Right forelimb (tissue), 1 donor: ENCODE data around the gene DDX51.

Experiments used
- DNase-seq: peaks from one replicate; pipeline ENCODE4 v3.0.0-alpha.2; 2018

Gene DDX51

DNA sequence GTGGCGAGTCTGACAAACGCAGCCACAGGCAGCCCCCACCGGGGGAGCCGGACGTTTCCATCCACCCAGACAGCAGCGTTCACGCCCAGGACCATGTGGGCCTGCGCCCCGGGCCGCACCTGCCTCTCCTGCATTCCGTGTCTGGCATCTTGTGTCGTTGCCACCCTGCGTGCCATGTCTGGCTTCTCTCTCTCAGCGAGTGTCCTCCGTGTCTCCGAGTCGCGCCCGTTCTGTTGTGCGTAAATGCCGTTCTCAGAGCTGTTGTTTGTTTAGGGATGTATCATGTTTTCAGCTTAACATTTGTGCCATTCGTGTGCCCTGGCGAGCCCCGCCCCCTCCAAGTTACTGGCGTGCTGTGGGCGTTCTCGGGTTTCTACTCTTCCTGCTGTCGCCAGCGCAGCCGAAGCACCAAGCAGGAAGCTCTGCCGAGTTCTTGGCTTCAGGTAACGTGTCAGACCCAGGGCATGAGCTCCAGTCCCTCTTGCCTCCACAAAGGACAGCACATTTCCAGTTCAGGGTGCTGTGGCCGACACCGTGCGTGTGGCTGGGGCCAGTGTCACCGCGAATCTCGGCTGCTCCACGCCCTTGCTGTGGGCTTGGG is 34.8 kb upstream of the DDX51 start:
- no peak for DNase-seq

DNA sequence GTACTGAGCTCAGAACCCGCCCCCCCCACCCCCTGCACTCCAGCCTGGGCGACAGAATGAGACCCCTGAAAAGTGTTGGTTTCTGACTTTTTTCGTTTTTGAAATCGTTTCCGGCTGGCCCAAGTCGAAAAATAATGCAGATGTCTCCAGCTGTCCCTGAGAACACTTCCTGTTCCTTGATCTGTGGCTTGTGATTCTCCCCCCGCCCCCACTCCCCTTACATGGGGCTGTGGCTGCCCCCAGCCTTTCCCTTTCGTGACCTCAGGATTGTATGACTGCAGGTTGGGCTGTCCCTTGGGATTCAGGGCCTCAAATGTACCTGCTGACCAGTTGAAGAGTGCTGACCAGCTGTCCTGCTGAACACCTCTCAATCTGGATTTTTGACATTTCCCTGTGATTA is 34.2 kb upstream of the DDX51 start:
- no peak for DNase-seq

DNA sequence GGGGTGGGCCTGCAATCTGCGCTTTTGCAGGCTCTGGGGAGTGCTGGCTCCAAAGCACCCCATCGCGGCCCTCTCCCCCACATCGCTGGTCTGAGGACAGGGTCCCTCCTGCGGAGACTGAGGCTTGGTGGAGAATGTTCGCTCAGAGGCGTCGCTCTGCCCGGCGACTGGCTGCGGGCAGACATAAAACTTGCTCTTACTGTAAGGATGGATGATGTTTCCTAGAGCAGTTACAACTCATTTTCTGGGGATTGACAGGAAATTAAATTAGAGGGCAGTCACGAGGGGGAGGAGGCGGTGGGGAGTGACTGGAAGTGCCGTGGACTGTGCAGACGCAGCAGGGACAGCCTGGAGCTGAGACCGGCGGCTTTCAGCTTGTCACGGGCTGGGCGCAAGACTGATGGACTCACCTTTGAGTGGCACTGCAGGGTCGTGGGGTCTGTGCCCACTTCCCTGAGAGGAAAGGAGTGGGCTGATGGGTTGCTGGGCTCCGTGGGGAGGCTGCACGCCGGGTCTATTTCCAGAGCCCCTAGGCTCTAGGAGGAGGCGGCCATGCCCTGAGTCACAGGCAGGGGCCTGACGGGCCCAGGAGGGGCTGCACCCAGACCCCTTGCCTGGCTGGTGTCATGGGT is 32.9 kb upstream of the DDX51 start:
- DNase-seq: no peak

DNA sequence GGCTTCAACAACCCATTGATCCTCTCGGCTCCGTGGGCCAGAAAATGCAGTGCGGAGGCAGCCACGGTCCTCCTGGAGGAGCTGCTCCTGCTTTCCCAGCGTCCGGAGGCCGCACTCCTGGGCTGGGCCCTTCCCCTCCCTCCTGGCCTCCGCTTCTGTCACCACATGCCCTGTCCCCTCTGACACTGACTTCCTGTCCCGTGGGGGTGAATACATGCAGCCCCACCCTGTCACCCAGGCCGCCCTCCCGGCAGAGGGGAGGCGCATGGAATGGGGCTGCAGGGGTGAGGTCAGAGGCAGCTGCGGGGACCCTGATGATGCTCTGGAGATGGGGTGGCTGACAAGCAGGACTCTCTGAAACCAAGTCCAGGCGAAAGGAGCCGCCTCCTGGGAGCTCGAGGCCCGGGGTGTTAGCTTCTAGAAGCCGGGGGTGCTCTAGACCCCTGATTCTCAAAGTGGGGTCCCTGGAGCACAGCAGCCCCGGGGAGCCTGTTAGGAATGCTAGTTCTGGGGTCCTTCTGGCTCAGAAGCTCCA is 32.3 kb upstream of the DDX51 start:
- no peak for DNase-seq

DNA sequence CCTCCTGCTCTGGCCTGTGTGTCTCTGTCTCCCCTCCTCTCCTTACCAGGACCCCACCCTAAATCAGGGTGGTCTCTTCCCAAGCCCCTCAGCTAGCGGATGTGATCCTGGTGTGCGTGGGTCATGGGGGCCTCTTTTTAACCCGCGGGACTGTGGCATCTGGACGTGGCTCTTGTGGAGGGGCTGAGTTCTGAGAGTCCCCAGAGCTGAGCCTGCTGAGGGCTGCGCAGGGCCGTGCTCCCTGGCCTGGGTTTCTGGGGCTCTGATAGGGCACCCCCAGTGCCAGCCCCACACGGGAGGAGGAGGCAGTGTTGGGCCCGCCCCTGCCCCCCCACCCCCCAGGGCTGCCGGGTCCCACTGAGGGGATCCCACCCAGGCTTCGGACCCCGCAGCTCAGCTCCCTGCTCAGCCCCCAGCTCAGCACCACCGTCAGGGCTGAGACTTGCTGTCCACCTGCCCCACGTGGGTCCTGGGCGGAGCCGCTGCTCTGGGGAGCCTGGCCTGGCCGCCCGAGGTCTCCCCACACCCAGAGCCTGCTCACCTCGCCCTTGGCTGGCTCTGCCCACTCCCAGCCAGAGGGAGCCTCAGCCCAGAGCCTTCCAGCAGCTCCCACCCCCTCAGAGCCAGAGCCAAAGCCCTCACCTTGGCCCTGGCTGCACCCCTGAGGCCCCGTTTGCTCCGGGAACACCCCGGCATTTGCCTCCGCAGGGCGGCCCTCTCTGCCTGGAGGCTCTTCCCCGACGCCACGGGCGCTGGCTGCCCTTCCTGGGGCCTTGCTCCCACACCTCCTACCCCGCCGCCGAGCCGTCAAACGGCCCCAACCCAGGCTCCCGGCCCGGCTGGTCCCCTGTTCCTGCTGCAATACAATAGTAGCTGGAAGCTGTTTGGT is 31.6 kb upstream of the DDX51 start:
- no peak for DNase-seq

DNA sequence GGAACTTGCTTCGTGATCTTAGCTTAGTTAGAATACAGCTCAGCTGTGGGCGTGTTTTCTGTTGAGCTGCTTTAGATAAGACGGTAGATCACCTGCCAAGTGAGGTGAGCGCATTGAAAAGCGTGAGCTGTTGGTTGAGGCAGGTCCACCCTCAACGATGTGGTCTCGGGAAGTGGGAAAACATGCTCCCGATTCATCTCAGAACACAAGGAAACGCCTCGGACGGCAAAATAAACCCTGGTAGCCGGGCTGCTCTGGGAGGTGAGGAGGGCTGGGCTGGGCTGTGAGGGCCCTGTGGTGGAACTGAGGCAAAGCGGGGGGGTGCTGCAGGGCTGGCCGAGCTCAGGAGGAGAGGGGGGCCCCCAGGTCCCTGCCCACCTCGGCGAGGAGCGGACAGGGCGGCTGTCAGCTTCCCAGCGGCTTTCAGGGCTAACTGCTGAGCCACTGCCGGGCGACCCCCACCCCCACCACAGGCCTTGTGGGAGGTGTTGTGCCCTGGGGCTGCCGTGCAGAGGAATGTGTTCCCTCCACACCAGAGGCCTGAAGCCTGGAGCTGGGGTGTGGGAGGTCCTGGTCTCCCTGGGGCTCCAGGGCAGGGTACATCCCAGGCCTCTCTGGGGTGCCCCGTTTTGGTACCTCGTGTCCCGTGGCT is 30.8 kb upstream of the DDX51 start:
- DNase-seq: no peak

DNA sequence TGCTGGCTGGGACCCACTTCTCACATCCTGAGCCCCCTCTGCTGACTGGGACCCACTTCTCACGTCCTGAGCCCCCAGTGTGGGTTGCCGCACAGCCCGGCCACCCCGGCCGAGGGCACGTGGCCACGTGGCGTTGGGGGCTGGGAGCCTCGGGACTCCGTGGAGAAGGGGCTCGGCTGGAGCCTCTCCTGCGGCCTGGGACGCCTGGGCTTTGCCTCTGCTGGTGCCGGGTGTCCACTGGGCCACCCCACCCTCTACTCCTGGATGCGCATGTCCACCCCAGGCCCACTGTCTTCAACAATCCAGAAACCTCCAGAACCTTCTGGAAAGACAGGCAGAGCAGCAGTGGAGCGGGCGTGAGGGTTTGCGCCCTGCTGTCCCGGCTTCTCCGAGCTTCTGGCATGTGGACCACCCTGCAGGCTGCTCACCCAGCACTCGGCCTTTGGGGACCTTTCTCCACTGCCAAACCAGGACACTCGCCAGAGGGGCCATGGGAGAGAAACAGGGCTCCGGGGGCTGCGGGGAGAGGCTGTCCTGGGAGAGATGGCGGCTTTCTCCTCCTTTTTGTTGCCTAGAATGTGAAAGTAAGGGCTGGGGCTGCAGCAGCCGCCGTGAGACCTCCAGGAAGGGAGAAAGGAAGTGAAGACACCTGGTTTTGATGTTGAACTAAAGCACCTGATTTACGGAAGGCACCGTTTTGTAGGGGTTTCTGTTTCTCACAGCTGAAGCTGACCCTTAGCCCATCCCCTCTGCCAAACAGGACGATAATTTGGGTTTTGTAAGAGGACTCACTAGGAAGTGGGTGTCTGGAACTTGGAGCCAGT is 30.1 kb upstream of the DDX51 start:
- DNase-seq: no peak

DNA sequence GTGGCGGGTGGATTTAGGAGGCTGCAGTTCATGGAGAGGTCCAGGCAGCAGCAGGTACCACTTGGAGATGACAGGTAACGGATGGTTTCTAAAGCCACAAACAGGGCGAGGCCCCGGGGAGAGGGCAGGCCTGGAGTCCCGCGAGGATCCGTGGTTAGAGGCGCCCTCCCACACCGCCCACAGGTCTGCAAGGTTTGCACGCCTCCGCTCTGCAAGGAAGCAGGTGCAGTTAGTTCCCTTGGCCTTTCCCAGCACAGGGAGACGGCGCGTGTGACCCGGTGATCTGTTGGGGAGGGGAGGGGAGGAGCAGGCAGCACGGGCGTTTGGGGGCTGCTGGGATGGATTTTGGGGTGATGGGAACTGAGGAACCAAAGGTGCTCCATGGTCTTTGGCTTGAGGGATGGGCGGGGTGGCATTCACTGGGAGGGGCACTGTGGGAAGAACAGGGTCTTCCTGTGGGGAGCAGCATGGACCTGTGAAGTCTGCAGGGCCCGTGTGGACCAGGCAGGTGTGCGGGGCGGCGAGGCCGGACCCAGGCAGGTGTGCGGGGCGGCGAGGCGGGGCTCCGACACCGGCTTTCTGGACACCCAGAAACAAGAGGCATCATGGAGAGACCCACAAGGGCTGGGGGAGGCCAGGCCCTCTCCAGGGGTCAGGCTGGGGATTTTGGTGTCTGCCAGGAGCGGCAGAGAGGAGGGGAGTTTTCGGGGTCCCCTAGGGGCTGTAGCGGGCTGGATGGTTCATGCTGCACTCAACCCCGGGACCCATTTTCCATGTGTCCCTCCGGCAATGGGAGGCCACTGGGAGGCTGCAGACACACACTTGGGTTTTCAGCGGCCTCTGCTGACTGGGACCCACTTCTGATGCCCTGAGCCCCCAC is 29.3 kb upstream of the DDX51 start:
- no peak for DNase-seq

DNA sequence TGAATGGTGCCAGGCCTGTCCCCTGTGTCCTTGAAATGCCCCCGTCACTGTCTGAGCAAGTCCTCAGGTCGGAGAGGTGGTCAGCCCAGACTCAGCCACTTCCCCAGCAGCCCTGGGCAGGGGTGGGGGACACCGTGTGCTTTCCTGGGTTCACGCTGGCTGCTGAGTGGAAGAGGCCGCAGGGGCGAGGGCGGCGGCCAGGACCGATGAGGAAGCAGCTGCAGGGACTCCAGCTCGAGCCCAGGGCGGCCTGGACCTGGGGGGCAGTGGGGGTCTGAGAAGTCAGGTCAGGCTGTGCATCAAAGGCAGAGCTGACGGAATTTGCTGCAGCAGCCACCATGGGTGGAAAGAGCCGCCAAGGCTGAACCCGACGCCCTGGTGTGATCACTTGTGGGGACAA is 28.5 kb upstream of the DDX51 start:
- no peak for DNase-seq

DNA sequence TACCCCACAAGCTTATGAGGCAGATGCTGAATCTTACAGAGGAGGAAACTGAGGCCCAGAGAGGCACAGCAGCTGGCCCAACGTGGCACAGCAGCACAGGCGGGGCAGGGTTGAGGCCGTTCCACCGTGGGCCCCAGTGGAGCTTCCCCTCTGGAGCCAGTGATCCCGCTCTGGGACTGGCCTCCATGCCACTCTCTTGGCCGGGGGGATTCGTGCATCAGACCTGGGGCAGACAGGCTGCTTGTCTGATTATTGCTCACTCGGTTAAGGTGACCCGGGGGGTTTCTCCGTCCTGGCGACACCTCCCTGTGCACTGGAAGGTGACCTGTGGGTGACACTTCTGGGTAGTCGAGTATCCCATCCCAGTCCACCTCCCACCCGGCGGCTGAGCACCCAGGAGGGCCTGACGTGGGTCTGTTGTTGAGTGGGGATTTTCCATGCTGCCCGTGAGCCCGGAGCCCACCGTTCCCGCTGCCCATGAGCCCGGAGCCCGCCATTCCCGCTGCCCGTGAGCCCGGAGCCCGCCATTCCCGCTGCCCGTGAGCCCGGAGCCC is 27.9 kb upstream of the DDX51 start:
- DNase-seq: no peak

DNA sequence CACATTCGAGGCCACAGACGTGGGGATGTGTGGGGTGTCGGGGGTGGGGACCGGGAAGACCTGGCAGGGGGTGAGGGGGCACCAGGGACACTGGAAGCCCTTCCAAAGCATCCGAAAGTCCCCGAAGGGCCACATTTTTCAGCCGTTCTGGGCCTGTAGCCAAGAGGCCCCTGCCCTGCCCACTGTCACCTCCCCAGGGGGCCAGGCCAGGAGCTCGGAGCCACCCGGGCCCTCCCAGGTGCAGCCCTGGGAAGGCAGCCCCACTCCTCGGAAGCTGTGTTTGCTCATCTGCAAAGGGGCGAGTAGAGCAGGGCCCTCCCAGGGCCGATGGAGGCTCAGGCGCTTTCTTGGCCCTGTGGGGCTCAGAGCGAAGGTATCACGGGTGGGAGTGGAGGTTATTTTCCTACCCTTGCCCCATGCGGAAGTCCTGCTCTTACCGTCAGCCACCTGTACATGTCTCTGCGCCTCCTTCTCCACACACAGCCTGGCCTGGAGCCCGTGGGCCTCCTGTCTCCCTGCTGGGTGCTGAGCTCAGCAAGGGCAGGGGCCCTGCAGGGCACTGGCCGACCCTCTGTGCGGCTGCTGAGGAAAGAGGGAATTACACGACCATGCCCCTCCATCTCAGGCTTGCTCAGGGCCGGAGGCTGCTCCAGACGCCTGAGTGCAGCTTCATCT is 27.3 kb upstream of the DDX51 start:
- DNase-seq: no peak

DNA sequence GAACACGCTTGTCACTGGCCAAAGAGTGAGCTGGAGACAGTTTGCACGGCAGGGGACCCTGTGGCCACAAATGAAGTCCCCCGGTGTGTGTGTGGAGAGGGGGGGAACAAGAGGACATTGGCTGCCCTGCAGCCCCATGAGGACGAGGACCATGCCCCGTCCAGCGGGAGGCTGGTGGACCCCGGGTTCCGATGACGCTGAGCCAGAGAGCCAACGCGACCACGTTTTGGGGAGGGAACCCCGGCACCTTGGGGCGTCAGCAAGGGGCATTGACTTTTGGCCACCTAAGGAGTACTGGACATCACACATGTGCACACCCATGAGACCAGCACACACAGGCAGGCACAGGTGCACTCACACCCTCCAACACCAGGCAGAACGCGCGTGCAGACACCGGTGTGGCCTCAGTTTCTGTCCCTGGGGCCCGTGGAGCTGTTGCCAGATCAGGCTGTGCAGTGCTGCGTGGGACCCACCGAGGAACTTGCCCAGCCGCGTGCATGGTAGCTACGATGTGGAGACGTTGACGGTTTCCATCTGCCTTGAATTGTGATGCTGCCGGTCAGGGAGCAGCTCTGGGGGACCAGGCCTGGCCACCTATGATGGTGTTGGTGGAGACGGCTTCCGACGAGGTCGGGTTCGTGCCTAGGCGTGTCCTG is 26.6 kb upstream of the DDX51 start:
- DNase-seq: no peak

DNA sequence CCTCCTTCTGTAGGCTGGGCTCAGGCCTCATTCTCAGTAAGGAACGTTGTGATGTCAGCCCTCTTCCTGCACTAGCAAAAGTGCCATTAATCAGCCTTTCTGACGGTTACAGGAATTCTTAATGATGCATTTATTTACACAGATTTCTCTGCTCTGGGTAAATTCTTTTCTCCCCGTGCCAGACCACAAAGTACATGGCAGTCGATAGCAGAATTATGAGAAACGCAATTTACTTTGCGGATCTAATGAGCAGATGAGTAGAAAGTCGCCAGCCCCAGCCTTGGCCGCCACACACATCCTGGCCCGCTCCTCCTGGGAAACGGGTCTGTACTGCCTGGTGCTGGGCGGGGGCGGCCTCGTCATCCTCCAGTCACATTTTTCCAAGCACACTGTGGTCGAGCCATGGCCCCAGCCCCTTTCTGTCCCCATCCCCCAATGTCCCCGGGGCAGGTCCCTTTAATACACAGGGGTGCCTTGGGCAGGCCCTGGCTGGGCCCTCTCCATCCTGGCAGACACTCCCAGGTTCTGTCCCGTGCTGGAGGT is 26.0 kb upstream of the DDX51 start:
- no peak for DNase-seq

DNA sequence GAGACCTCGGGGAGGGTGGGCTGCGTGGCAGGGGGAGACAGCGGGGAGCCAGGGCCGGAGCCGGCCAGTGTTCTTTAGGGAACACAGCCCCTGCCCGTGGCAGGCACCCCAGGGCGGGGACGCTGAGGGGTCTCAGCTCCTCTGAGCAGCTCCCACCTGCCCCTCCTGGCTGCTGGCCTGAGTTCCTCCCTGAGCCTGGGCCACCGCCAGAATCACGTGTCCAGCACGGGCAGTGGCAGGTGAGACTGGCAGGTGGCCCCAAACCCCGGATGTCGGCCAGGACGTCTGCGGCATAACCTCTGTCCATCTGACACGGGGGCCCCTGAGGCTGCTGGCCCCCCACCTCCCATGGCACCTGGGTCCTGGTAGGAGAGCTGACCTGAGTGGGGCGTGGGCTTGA is 25.3 kb upstream of the DDX51 start:
- DNase-seq: no peak

DNA sequence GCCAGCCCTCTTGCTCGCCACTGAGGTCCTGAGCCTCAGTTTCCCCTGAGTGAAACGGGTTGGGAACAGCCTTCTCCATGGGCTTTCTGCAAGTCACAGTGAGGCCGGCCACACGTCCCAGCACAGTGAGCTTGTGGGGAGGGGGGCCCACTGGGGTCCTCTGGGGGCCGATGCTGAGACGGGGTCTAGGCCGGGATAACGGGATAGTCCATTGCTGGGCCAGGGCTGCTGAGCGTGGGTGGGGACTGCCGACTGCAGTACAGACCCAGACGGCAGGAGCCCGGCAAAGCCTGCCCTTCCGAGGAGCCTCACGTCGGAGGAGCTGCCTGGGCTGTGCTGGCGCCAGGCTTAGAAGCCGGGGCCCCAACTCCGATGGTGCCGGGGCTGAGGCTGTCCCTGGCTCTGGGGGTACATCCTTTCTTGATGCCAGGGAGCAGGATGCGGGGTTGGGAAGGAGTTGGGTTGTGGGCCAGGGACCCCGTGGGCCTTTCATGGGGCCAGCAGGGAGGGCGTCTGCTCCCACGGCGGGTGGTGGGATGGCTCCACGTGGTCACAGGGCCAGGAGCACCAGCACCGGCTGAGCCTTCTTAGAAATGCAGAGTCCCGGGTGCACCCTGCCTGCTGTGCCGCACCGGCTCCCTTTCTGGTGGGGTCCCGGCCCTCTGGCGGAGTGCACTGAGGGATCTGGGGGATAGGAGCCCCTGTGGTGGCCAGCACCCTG is 24.4 kb upstream of the DDX51 start:
- DNase-seq: no peak

DNA sequence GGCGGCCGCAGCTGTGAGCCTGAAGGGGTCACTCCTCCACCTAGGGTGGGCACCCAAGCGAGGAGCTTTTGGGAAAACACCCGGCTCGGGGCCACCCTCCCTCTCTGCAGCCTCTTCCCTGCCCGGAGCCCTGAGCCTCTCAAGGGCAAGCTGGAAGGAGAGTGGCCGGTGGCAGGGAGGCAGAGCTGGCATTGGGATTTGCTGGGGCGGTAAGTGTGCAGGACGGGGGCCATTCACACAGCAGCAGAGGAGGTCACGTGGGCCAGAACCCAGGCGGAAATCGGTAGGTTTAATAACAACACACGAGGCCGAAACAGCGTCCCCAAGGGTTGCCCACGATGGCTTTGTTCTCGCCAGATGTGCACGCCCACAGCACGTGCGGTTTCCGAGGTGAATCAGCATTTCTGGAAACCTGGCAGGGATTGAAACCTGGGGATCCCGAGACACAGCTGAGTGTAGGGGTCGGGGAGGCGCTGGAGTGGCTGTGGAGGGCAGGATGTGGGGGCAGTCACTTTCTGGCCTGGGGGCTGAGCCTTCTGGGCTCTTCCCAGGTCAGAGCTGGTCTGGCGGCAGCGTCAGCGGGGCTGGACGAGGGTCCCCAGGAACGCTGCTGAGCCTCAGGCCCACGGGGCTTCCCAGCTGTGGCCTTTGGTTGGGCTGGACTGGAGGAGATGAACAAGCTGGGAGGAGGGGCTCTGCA is 23.6 kb upstream of the DDX51 start:
- no peak for DNase-seq

DNA sequence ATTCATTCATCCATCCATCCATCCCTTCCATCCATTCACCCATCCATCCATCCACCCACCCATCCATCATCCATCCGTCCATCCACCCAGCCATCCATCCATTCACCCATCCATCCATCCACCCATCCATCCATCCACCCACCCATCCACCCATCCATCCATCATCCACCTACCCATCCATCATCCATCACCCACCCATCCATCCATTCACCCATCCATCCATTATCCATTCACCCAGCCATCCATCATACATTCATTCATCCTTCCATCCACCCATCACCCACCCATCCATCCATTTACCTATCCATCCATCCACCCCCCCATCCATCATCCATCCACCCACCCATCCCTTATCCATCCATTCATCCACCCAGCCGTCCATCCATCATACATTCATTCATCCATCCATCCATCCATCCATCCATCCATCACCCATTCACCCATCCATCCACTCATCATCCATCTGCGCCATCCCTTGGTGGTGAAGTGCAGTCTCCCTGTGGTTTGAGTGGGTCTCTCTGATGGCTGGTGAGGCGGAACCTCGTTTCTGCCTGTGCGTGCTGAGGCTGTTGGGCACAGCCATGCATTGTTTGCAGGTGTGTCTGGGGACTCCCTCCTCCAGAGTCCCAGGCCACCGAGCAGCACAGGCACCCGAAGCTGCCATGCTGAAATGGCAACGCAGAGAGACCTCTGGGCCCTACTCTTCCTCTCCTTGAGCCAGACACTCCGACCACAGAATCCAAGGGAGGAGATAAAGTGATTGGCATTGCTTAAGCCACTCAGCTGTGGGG is 22.9 kb upstream of the DDX51 start:
- no peak for DNase-seq
